HG03354 (cell line): ENCODE data around the gene CYP2A6.
A peak's percentile ranks its signal among the peaks of the same experiment; 100 is the strongest.

Source experiments
- ATAC-seq: cut with Tn5 transposase; IDR thresholded peaks from one replicate; pipeline ENCODE4 v1.9.1; 2021; ENCODE audit warnings: mild to moderate bottlenecking; ENCODE audit not compliant: unreplicated experiment, poor library complexity, severe bottlenecking

CYP2A6 gene

GRCh38 chr19:40804783-40805242 lies 45.4 kb downstream of the CYP2A6 start:
- no peak for ATAC-seq

- ATAC-seq, result no peak
Observed at GRCh38 chr19:40803857-40804782, 46.1 kb downstream of the CYP2A6 start.

GRCh38 chr19:40803170-40803856 lies 46.9 kb downstream of the CYP2A6 start:
- ATAC-seq, result no peak

- ATAC-seq, result no peak
Observed at GRCh38 chr19:40802300-40803169, 47.7 kb downstream of the CYP2A6 start.

GRCh38 chr19:40801426-40802299 lies 48.6 kb downstream of the CYP2A6 start:
- no peak for ATAC-seq

GRCh38 chr19:40800997-40801377 lies 49.3 kb downstream of the CYP2A6 start:
- ATAC-seq, result no peak

GRCh38 chr19:40800339-40800996 lies 49.8 kb downstream of the CYP2A6 start:
- no peak for ATAC-seq

- no peak for ATAC-seq
Observed at GRCh38 chr19:40799558-40800338, 50.5 kb downstream of the CYP2A6 start.

GRCh38 chr19:40798683-40799557 lies 51.3 kb downstream of the CYP2A6 start, which contains the start of gene EGLN2:
Gene EGLN2 (plus strand): TSS chr19:40799191. CDS start chr19:40800573, 1,382 bp downstream.
- peak; percentile 71 for ATAC-seq

GRCh38 chr19:40797963-40798682 lies 52.1 kb downstream of the CYP2A6 start:
- ATAC-seq, result peak; percentile 33

GRCh38 chr19:40797166-40797962 lies 52.9 kb downstream of the CYP2A6 start:
- ATAC-seq, result no peak
